Epithelial cell of umbilical artery (primary cell): ENCODE results near the gene DNAJA3. TPM values are rescaled to one million over a fixed set of nuclear protein-coding genes. Genes with fewer than 3 reads are reported as not detected.

Experiments used
- total RNA-seq: library from RNA; depleted of rRNA; stranded (reverse); fragments of >200 nt; gene quantifications from 2 replicates; pipeline ENCODE4 v1.2.3, GENCODE V29; 2014

The DNAJA3 gene
- total RNA-seq, result 39.0 and 57.8 TPM in 2 replicates

DNA sequence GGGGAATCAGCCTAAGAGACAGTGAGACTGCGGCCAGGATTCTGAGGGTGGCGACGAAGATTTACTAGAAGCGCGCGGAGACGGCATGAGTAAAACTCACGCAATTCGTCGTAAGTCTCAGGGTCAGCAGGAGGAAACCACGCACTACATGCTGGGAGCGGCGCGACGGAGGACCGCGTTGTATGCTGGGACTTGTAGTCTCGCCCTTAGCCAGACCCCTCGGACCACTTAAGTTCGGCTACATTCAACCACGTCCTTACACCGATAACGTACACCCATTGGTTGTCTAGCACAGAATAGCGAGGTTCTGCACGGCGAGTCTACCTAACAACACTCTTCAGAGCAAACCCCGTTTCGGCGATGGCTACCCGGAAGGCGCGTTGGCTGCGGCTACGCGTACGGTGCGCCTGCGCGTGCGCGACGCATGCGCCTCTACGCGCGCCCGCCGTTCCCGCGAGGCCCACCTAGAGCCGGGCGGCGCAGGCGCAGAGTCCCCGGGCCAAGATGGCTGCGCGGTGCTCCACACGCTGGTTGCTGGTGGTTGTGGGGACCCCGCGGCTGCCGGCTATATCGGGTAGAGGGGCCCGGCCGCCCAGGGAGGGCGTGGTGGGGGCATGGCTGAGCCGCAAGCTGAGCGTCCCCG is at the start of gene DNAJA3:
TSS of gene DNAJA3 (plus strand) at position 491 of the 643 bp plus-strand sequence. CDS start at position 505, 14 bp downstream.

DNA sequence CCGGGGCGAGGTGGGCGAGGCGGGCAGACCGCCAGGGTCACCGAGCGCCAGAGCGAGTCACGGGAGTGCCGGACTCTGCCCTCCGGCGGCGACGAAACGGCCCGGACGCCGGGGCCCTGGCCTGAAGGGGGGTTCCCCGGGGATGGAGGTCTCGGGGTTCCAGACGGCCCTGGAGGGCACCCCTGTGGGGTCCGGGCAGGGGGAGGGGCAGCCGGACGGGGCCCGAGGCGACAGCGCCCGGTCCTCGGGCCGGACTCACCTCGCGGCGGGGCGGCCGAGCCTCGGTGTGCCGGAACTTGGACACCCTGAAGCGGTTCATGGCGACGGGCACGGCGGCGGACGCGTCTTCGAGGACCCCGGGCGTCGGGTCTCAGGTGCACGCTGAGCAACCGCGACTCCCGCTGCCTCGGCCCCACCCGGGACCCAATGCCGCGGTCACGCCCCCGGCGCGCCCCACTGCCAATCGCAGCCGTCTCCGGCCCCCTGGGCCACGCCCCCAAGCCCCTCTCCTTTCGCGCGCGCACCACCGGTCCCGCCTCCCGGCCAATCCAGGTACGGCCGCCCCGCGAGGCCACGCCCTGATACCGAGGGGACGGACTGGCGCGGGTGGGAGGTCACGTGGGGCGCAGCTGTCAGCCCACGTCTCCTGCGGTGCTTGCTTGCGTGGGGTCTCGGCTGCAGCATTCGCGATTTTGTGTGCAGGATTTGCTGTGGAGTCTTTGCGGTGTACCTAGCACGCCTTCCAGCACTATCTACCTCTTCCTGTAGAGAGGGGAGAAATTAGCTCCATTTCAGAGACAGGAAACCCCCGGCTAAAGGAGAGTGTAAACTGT is 9.3 kb upstream of the DNAJA3 start, which contains the start of gene CORO7:
TSS of gene CORO7 (minus strand) at position 397 of the 833 bp plus-strand sequence. CDS start at position 319, 78 bp downstream.

DNA sequence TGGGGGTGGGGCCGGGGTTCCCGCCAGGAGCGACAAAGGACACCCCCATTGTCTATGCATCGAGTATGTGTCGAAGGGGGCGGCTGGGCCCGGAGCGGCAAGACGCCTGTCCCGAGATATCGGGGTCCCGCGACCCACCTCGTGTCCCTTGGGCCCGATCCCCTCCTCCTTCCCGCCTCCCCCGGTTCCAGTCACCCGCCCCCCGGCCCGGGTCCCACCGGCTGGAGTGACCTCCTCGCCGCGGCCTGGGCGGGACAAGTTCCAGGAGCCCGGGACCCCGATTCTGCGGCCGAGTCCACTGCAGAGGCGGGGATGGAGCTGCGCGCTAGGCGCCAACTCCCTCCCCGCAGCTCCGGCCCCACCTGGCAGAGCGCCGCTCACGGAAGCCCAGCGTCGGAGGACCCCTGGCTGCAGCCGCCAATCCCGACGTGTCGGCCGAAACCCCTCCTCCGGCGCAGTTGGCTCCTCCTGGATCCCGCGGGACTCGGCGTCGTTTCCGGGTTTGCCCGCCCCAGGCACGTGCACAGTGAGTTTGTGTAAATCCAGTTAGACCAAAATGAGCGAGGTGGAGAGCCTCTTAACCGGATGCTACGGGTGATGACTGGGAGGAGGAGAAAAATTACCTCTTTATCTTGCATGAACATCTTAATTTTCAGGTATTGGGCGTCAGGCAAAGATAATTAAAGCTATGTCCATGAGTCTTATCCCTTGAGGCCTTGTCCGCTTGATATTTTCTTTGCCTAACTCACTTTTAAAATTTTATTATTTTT is 48.7 kb downstream of the DNAJA3 start, which contains the start of gene NMRAL1:
TSS of gene NMRAL1 (minus strand) at position 434 of the 770 bp plus-strand sequence. CDS start 493 bp downstream, outside the sequence.

DNA sequence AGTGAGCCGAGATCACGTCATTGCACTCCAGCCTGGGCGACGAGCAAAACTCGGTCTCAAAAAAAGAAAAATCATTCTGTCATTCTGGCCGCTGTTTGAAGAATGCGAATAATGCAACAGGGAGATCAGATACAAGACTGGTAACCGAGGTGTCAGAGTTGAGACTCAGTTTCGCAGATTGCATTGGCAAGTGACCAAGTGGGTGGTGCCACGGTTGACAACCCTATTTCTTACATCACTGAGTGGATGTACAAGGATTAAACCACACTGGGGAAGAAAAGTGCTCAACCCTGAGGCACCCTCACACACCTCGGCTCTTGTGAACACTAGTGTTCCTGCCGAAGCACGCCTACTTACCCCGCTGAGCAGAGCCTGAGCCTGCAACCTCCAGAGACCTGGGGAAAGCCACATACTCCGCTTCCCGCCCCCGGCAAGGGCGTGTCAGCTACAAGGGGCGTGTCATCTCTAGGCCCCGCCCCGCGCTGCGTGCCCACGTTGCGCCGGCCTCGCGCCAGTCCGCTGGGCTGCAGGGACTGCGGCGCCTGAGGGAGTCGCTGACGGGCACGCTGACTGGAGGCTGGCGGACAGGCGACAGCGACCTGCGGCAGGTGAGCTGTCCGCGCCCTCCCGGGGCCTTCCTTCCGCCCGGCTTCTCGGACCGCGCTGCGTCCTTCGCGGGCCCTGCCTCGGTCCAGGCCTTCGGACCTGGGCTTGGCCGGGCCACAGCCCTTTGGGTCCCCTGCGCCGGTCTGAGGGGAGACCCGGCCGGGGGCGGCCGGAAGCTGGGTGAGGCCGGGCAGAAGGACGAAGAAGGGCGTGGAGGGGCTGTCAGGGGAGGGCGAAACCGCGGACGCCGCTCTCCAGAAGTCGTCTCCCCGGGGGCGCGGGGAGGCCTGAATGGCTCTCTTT is 50.5 kb downstream of the DNAJA3 start, which contains the start of gene HMOX2:
TSS of gene HMOX2 (plus strand) at position 519 of the 909 bp plus-strand sequence. CDS start 29,127 bp downstream, outside the sequence.

Other genes starting within 250 kb of the DNAJA3 start
- gene SRL, start 183.8 kb upstream of the DNAJA3 start, total RNA-seq, result under 0.01 and 0.15 TPM in 2 replicates
- 6.8 and 8.8 TPM in 2 replicates for gene TFAP4, start 152.8 kb upstream of the DNAJA3 start, total RNA-seq
- 0.91 and 1.3 TPM in 2 replicates for gene GLIS2, start 109.8 kb upstream of the DNAJA3 start, total RNA-seq
- gene PAM16, start 74.5 kb upstream of the DNAJA3 start, total RNA-seq, result 27.4 and 28.3 TPM in 2 replicates
- gene VASN, start 54.0 kb upstream of the DNAJA3 start, total RNA-seq, result 0.32 and 1.2 TPM in 2 replicates
- 31.5 and 32.7 TPM in 2 replicates for gene CORO7, start 9.3 kb upstream of the DNAJA3 start, total RNA-seq
- gene NMRAL1, start 48.8 kb downstream of the DNAJA3 start, total RNA-seq, result 57.0 and 85.4 TPM in 2 replicates
- 118 and 179 TPM in 2 replicates for gene HMOX2, start 50.5 kb downstream of the DNAJA3 start, total RNA-seq
- gene CDIP1, start 112.9 kb downstream of the DNAJA3 start, total RNA-seq, result 7.9 and 9.1 TPM in 2 replicates
- not detected in 2 replicates for gene C16orf96, start 130.5 kb downstream of the DNAJA3 start, total RNA-seq
- gene UBALD1, start 189.0 kb downstream of the DNAJA3 start, total RNA-seq, result 3.6 and 9.4 TPM in 2 replicates
- gene MGRN1, start 199.0 kb downstream of the DNAJA3 start, total RNA-seq, result 16.2 and 17.8 TPM in 2 replicates